SK-N-DZ (cell line): ENCODE data around the gene TMEM123.
"Not testable (repeated sequence)": the region's sequence is repeated elsewhere in the genome, so short reads cannot be mapped to it uniquely, and the experiment has no call there.

Source experiments
- DNase-seq: peaks from one replicate; pipeline ENCODE4 v3.0.0-alpha.2; 2015; ENCODE audit warnings: low spot score

The TMEM123 gene

DNA sequence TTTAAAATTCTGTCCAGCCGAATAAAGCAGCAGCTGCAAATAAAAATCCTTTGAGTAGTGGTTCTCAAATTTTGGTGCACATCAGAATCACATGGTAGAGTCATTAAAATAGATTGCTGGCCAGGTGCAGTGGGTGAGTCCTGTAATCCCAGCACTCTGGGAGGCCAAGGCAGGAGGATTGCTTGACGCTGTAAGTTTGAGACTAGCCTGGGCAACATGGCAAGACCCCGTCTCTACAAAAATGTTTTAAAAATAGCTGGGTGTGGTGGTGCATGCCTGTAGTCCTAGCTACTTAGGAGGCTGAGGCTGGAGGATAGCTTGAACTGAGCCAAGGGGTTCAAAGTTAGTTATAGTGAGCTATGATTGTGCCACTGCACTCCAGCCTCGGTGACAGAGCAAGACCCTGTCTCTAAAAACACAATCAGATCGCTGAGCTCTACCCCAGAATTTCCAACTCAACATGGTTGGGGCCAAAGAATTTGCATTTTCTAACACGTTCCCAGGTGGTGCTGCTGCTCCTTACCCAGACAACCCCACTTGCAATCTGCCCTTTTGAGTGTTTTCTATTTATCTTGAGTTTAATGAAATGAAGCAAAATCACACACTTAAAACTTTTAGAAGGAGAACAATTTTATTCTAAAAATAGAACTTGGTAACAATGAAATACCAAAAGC, 56.7 kb downstream of the TMEM123 start:
- no peak for DNase-seq

DNA sequence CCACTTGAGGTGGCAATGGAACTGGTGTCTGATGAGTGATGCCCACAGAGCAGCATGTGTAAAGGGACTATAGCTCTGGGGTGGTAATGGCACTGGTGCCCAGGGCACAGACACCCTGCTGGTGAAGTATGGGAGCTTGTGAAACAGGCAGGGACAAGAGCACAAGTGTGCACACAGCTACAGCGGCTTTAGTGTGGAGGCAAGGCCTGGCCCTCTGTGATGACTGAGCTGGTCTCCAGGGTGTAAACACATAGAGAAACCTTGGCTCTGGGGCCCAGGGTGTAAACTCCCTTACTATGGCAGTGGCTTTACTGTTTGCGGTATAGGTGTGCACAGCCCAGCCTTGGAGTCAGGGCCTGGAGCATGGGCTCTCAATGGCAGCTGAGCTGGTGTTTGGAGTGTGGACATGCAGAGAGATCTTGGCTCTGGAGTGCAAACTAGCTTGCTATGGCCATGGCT, 59.3 kb downstream of the TMEM123 start:
- no peak for DNase-seq

- DNase-seq = no peak
Measured at GRCh38 chr11:102391549-102392237, 60.9 kb downstream of the TMEM123 start.

DNA sequence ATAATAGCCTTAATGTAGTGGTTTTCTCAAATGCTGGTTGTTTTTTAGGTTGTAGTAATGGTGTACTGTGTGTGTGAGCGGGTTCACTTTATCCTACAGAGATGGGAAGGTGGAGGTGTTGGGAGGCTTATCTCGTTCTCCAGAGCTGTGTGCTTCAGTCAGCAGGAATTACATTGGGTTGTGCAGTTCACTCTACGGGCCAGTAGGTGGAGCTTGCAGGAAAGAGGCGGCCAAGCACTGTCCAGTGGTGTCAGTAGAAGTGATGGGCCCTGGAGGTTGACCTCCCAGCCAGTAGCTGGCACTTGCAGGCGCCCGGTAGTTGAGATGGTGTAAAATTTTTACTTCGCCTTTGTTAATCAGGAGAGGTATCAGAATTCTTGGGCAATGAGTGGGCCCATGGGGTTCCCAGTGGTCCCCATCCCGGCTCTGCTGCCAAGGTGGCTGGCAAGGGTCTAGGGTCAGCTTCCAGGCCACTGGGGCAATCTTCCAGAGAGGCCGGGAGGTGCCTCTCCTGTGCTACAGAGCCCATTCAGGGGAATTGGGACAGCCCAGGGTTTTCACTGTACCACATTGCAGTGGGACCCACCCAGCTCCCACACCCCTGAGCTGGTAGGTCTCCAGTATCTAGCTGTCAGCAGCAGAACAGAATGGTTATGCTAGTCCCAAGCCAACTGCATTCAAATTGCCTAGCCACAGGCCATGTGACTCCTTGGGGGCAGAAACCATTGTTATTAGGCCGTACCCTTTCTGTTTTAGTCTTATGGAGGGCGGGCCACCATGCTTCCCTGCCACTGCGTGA, 61.7 kb downstream of the TMEM123 start:
- DNase-seq = peak; percentile 42

DNA sequence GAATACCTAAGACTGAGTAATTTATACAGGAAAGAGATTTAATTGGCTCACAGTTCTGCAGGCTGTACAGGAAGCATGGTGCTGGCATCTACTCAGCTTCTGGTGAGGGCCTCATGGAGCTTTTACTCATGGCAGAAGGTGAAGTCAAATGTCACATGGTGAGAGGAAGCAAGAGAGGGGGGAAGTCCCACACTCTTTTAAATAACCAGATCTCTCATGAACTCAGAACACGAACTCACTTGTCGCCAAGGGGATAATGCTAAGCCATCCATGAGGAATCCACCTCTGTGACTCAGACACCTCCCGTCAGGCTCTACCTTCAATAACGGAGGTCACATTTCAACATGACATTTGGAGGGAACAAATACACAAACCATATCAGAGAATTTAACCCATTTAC, 63.3 kb downstream of the TMEM123 start:
- no peak for DNase-seq

GRCh38 chr11:102387043-102387781, 65.4 kb downstream of the TMEM123 start:
- no peak for DNase-seq

- DNase-seq = no peak
Measured at GRCh38 chr11:102386136-102386734, 66.3 kb downstream of the TMEM123 start.

DNA sequence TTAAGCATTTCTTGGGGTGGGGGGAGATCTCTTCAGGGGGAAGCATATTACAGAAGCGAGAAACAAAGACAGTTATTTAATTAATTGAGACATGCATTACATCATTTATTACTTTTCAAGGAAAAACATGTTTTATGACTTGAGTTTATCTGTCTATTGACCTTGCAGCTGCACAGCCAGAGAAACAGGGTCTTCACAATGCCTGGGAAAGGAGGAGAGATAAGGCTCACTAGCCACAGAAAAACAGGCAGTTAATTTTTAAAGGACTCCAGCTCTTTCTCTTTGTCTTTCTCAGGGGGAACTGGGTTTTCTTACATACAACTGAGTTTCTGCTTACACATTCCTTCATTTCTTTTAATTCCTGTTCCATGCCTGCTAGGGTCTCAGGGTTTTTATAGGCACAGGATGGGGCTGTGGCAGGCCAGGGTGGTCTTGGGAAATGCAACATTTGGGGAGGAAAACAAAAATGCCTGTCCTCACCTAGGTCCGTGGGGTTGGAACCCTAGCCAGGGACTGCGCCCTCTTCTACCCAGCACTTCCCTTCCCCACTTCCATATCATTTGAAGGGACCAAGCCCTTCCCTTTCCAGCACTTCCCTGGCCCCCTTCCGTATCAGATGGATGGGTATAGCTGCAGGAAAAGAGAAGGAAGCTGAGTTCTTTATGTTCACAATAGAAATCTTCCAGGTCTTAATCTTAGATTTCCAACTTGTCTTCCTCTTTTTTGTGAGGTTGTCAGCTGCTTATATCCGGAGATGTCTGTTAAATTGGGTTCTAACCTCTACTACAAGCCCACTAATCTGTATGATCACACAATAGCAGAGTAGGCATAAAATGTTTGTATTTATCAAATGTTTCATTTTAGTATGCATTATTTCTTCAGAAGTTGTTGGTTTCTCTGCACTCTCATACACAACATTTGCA, 67.2 kb downstream of the TMEM123 start:
- no peak for DNase-seq

- no peak for DNase-seq
Measured at GRCh38 chr11:102384419-102385079, 68.0 kb downstream of the TMEM123 start.

GRCh38 chr11:102383839-102384238, 68.7 kb downstream of the TMEM123 start:
- no peak for DNase-seq

DNA sequence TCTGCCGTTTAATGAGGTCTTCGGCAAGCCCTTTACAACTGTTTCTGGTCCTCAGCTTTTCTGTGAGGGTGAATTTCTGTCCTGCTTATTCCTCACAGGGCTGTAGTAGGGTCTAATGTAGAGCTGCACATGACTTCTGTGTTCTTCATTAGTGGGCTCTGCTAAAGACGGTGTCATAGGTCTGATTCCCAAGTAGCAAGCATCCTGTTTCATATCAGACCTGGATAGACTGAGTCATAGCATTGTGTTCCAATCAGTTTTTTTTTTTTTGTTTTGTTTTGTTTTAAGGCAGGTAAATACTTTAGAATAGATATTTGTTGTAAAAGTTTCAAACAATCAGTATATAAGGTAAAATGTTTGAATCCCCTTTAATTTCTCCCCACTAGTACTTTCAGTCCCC, 70.2 kb downstream of the TMEM123 start:
- no peak for DNase-seq

GRCh38 chr11:102378818-102379217, 73.7 kb downstream of the TMEM123 start:
- DNase-seq = no peak

- DNase-seq = no peak
Measured at GRCh38 chr11:102377891-102378290, 74.7 kb downstream of the TMEM123 start.

GRCh38 chr11:102375720-102376399, 76.7 kb downstream of the TMEM123 start:
- no peak for DNase-seq

- not testable (repeated sequence) for DNase-seq
Measured at GRCh38 chr11:102374633-102375424, 77.7 kb downstream of the TMEM123 start.

DNA sequence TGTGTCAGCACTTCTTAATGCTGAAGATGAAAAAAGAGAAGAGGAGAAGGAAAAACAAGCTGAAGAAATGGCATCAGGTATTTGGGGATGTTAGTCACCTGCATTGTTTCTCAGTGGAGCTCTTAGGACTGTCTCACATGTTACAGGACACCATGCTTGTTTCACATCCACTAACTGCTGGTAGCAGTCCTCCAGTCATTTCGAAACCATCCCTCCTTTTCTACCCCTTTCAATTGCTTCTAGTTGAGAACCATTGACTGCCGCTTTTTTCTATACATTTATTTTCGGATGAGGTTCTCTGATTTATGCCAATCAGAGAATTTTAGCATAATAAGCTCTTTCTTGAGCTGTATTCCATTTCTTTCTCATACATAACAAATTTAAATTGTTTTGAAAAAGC, 84.1 kb downstream of the TMEM123 start:
- DNase-seq = no peak

DNA sequence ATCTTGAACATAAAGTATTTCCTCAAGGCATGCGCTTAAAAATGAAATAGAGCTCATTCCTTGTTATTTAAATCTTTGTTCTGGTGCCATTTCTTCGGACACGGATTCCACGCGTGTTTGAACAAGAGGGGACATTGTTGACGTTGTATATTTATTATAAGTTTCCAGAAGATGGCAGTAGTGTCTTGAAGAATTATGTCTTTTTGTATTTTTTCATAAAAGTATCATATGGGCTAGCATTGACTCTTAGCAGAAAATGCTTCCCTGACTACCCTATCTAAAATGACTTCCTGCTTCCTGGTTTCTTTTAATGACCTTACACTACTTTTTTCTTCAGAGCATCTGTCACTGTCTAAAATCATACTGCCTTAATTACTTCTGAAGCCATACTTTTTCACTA, 85.2 kb downstream of the TMEM123 start:
- no peak for DNase-seq

DNA sequence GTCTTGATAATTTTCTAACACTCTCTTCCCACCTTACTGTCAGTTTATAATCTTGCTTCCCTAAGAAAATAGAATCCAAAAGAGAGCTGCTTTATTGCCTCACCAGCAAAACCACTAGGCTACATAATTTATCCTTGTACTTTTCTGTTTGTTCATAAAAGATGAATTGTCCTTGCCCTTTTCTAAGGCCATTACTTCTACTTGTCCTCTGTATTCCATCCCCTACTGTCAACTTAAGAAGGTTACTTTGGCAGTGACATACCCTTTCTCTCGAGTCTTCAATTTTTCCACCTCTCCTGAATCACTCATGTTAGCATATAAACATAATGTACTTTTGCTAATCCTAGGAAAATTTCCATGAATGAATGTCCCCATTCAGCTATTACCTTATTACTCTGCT, 87.6 kb downstream of the TMEM123 start:
- no peak for DNase-seq
